H1 (cell line): ENCODE results near the gene KRT81. TPM values are rescaled to one million over a fixed set of nuclear protein-coding genes. Genes with fewer than 3 reads are reported as not detected.

Experiments
- CTCF ChIA-PET: fragments of 300-600 bp; sonication (Branson Sonifier 250); formaldehyde crosslinking; loops from one replicate; lab custom pipeline; 2021; ENCODE audit not compliant: partially characterized antibody; lab: Charles Lee
- POLR2A ChIA-PET: fragments of 300-600 bp; sonication (Branson Sonifier 250); formaldehyde crosslinking; loops from one replicate; lab custom pipeline; 2021; ENCODE audit warnings: inconsistent platforms; ENCODE audit not compliant: partially characterized antibody; lab: Charles Lee
- DNase-seq, 2 experiments: peaks; one replicate each; pipeline versions ENCODE4 v3.0.0 to v3.0.0-alpha.2; 2010 to 2022; ENCODE audit warnings: low spot score in 2 of 2, low read depth in 1 of 2, mixed read lengths in 1 of 2
- FAIRE-seq: peaks from 2 replicates; lab custom pipeline; 2011; peaks lifted over from hg19 to GRCh38; lab: Jason Lieb, UNC
- H2AFZ ChIP-seq: 2 replicates; pipeline ENCODE4 v1.8.1; 2012; ENCODE audit warnings: low read length, inconsistent platforms
- H2AK5ac ChIP-seq: 2 replicates; pipeline ENCODE4 v1.6.1; 2013; ENCODE audit warnings: low read depth, low read length
- H2BK120ac ChIP-seq: replicated peaks from 2 replicates; pipeline ENCODE3; 2013; ENCODE audit warnings: low read depth, low read length, inconsistent platforms
- H2BK12ac ChIP-seq: 2 replicates; pipeline ENCODE4 v1.6.1; 2013; ENCODE audit warnings: low read depth, low read length
- H2BK15ac ChIP-seq: 2 replicates; pipeline ENCODE4 v1.6.1; 2013; ENCODE audit warnings: low read length
- H2BK20ac ChIP-seq: 2 replicates; pipeline ENCODE4 v1.6.1; 2013; ENCODE audit warnings: low read length
- H2BK5ac ChIP-seq: 2 replicates; pipeline ENCODE4 v1.6.1; 2013; ENCODE audit warnings: low read depth, low read length
- H3K14ac ChIP-seq: 2 replicates; pipeline ENCODE4 v1.6.1; 2013; ENCODE audit warnings: inconsistent platforms; ENCODE audit not compliant: insufficient read length
- H3K18ac ChIP-seq: 2 replicates; pipeline ENCODE4 v1.6.1; 2013; ENCODE audit warnings: low read length; ENCODE audit errors: extremely low read depth
- H3K23ac ChIP-seq: 2 replicates; pipeline ENCODE4 v1.6.1; 2013; ENCODE audit warnings: inconsistent platforms; ENCODE audit not compliant: insufficient read length
- H3K23me2 ChIP-seq: 2 replicates; pipeline ENCODE4 v1.6.1; 2013; ENCODE audit warnings: low read depth, low read length
- H3K27ac ChIP-seq: 2 replicates; pipeline ENCODE4 v1.6.1; 2011; ENCODE audit warnings: low read depth, low read length, inconsistent platforms
- H3K27me3 ChIP-seq, 4 experiments: replicated peaks in 1 of 4; 1 replicate in 1 of 4; 2 replicates in 3 of 4; pipeline versions ENCODE4 v1.6.1 to v1.8.1; 2011 to 2013; ENCODE audit warnings: low read length in 3 of 4, mild to moderate bottlenecking in 3 of 4, inconsistent platforms in 2 of 4, mixed read lengths in 2 of 4, moderate library complexity in 1 of 4; ENCODE audit not compliant: control insufficient read depth in 3 of 4, insufficient read depth in 3 of 4; ENCODE audit errors: extremely low read depth in 1 of 4
- H3K36me3 ChIP-seq, 4 experiments: 2 replicates each; pipeline versions ENCODE4 v1.6.1 to v1.8.1; 2011 to 2013; ENCODE audit warnings: mild to moderate bottlenecking in 4 of 4, low read length in 3 of 4, moderate library complexity in 2 of 4, control low read depth in 1 of 4, inconsistent platforms in 1 of 4; ENCODE audit not compliant: insufficient read depth in 4 of 4, control insufficient read depth in 2 of 4
- H3K4ac ChIP-seq: replicated peaks from 2 replicates; pipeline ENCODE3; 2013; ENCODE audit warnings: low read length, low read depth, mixed read lengths, inconsistent platforms; ENCODE audit not compliant: insufficient read length
- H3K4me1 ChIP-seq, 4 experiments: replicated peaks in 1 of 4; 1 replicate in 1 of 4; 2 replicates in 3 of 4; pipeline versions ENCODE4 v1.6.1 to v1.8.1; 2011 to 2013; ENCODE audit warnings: low read length in 3 of 4, inconsistent platforms in 2 of 4, mixed read lengths in 1 of 4; ENCODE audit not compliant: insufficient read depth in 4 of 4, control insufficient read depth in 3 of 4
- H3K4me2 ChIP-seq, 2 experiments: 2 replicates each; pipeline versions ENCODE4 v1.6.1 to v1.8.1; 2011 to 2013; ENCODE audit warnings: low read depth in 2 of 2, low read length in 2 of 2, control low read depth in 1 of 2, inconsistent platforms in 1 of 2, mild to moderate bottlenecking in 1 of 2; ENCODE audit not compliant: insufficient read depth in 1 of 2
- H3K4me3 ChIP-seq, 4 experiments: fragments of 200-600, 300-600 bp in 1 of 4; sonication (generic), shearing (Covaris generic), sonication (Bioruptor Twin) in 1 of 4; 2 replicates each; pipeline versions ENCODE4 v1.5.1 to v1.8.1; 2011 to 2016; ENCODE audit warnings: low read length in 4 of 4, low read depth in 3 of 4, control low read depth in 2 of 4, inconsistent platforms in 2 of 4, mild to moderate bottlenecking in 2 of 4, mixed read lengths in 1 of 4, moderate library complexity in 1 of 4; ENCODE audit not compliant: insufficient read depth in 2 of 4; ENCODE audit errors: extremely low read depth in 1 of 4
- H3K56ac ChIP-seq: replicated peaks from 2 replicates; pipeline ENCODE3; 2013; ENCODE audit warnings: low read depth, mild to moderate bottlenecking, mixed read lengths, low read length, inconsistent platforms; ENCODE audit not compliant: insufficient read length
- H3K79me1 ChIP-seq: 2 replicates; pipeline ENCODE4 v1.6.1; 2013; ENCODE audit warnings: low read depth, low read length, control low read depth
- H3K79me2 ChIP-seq, 2 experiments: 2 replicates each; pipeline versions ENCODE4 v1.6.1 to v1.8.1; 2012 to 2013; ENCODE audit warnings: low read length in 2 of 2, mild to moderate bottlenecking in 2 of 2, inconsistent platforms in 1 of 2; ENCODE audit not compliant: insufficient read depth in 2 of 2, control insufficient read depth in 1 of 2
- H3K9ac ChIP-seq, 4 experiments: replicated peaks in 1 of 4; 1 replicate in 1 of 4; 2 replicates in 3 of 4; pipeline versions ENCODE4 v1.6.1 to v1.8.1; 2011 to 2013; ENCODE audit warnings: low read depth in 3 of 4, low read length in 3 of 4, control low read depth in 2 of 4, mild to moderate bottlenecking in 2 of 4, moderate library complexity in 2 of 4, inconsistent platforms in 1 of 4; ENCODE audit errors: extremely low read depth in 1 of 4
- H3K9me3 ChIP-seq, 2 experiments: 2 replicates each; pipeline versions ENCODE4 v1.6.1 to v1.8.1; 2012 to 2013; ENCODE audit warnings: mild to moderate bottlenecking in 2 of 2, moderate library complexity in 2 of 2, control low read depth in 1 of 2, inconsistent platforms in 1 of 2, low read depth in 1 of 2, low read length in 1 of 2, mixed read lengths in 1 of 2; ENCODE audit not compliant: insufficient read depth in 2 of 2
- H4K20me1 ChIP-seq, 2 experiments: replicated peaks in 1 of 2; 2 replicates each; pipeline versions ENCODE3 to v1.8.1; 2011 to 2013; ENCODE audit warnings: inconsistent platforms in 2 of 2, low read length in 2 of 2, mild to moderate bottlenecking in 1 of 2; ENCODE audit not compliant: insufficient read depth in 2 of 2, control insufficient read depth in 1 of 2
- H4K5ac ChIP-seq: 2 replicates; pipeline ENCODE4 v1.6.1; 2013; ENCODE audit warnings: low read length, low read depth, mixed read lengths, inconsistent platforms; ENCODE audit not compliant: insufficient read length
- H4K8ac ChIP-seq: 2 replicates; pipeline ENCODE4 v1.8.0; 2013; ENCODE audit warnings: mild to moderate bottlenecking, moderate library complexity, low read length, inconsistent platforms; ENCODE audit not compliant: insufficient read depth; ENCODE audit errors: extremely low read depth
- H4K91ac ChIP-seq: replicated peaks from 2 replicates; pipeline ENCODE3; 2013; ENCODE audit warnings: low read length, mixed read lengths, inconsistent platforms; ENCODE audit not compliant: insufficient read length
- BCL11A ChIP-seq, 2 experiments: IDR thresholded peaks; one replicate each; pipeline ENCODE4 v1.6.1; 2011; ENCODE audit warnings: low read depth in 2 of 2, low read length in 2 of 2, mild to moderate bottlenecking in 2 of 2
- CBX5 ChIP-seq: fragments of 300-800, 300-1000 bp; sonication (generic); IDR thresholded peaks from 2 replicates; pipeline ENCODE4 v1.7.1; 2016; ENCODE audit warnings: antibody characterized with exemption, low read length, low read depth
- CTBP2 ChIP-seq: IDR thresholded peaks from 2 replicates; pipeline ENCODE4 v1.7.0; 2011; ENCODE audit warnings: borderline replicate concordance, mild to moderate bottlenecking, moderate library complexity, mixed read lengths, low read length; ENCODE audit not compliant: insufficient read depth, insufficient read length
- FOSL1 ChIP-seq: IDR thresholded peaks from 2 replicates; pipeline ENCODE4 v1.6.1; 2011; ENCODE audit warnings: mild to moderate bottlenecking, low read depth, low read length, moderate library complexity; ENCODE audit not compliant: insufficient read depth
- HDAC6 ChIP-seq: IDR thresholded peaks from one replicate; pipeline ENCODE4 v1.7.1; 2012; ENCODE audit warnings: low read depth, mild to moderate bottlenecking, inconsistent platforms, low read length, moderate library complexity
- JUN ChIP-seq: IDR thresholded peaks from 2 replicates; pipeline ENCODE4 v1.6.1; 2011; ENCODE audit warnings: low read depth, mild to moderate bottlenecking, improper control_type of control experiment, low read length
- KDM4A ChIP-seq: IDR thresholded peaks from one replicate; pipeline ENCODE4 v1.7.1; 2012; ENCODE audit warnings: low read depth, mild to moderate bottlenecking, moderate library complexity, low read length, inconsistent platforms; ENCODE audit not compliant: severe bottlenecking
- RBBP5 ChIP-seq: IDR thresholded peaks from 2 replicates; pipeline ENCODE4 v1.7.1; 2012; ENCODE audit warnings: low read depth, mild to moderate bottlenecking, inconsistent platforms, low read length, moderate library complexity, borderline replicate concordance
- SIRT6 ChIP-seq: IDR thresholded peaks from one replicate; pipeline ENCODE4 v1.7.1; 2012; ENCODE audit warnings: low read length, inconsistent platforms
- TAF1 ChIP-seq: IDR thresholded peaks from 2 replicates; pipeline ENCODE4 v1.6.1; 2011; ENCODE audit warnings: mild to moderate bottlenecking, low read depth, low read length
- TEAD4 ChIP-seq: IDR thresholded peaks from 2 replicates; pipeline ENCODE4 v1.6.1; 2012; ENCODE audit warnings: low read depth, low read length, inconsistent platforms, mixed read lengths
- WGBS, 2 experiments: shearing (Covaris generic) in 1 of 2; methylation state at CpG; one replicate each; pipeline versions ENCODE4 v1.1.6 to v1.1.7; 2013 to 2015; ENCODE audit warnings: low lambda C conversion rate in 2 of 2, mixed read lengths in 2 of 2, inconsistent platforms in 1 of 2, low coverage in 1 of 2, missing lambda C conversion rate in 1 of 2; ENCODE audit not compliant: insufficient replicate concordance in 2 of 2, insufficient coverage in 1 of 2, insufficient read length in 1 of 2; ENCODE audit errors: extremely low coverage in 1 of 2, missing lambda C conversion rate in 1 of 2; 5-methylcytosine and 5-hydroxymethylcytosine counted together
- polyA plus RNA-seq, 7 experiments: library from polyadenylated mRNA; depleted of rRNA in 3 of 7; stranded (reverse) in 5 of 7; unstranded in 2 of 7; fragments of >200 nt in 5 of 7; fragments of 200-250 nt in 2 of 7; gene quantifications; 1 replicate in 5 of 7; 2 replicates in 1 of 7; 4 replicates in 1 of 7; pipeline versions ENCODE4 v1.2.1 to v1.2.3, GENCODE V29; 2011 to 2013; ENCODE audit warnings: missing spikeins in 2 of 7, mixed read lengths in 2 of 7
- total RNA-seq: library from RNA; stranded (reverse); fragmentation: NEBNext Ultra II Directional; extraction: Animal tissue kit (Norgen Biotek cat#: 25700); gene quantifications from 2 replicates; pipeline ENCODE4 v1.2.1, GENCODE V29; 2021
- TF ChIP-seq, protein P1 (sequence below), 3 experiments: IDR thresholded peaks; 1 replicate in 2 of 3; 2 replicates in 1 of 3; pipeline versions ENCODE4 v1.5.1 to v1.6.1; 2011; ENCODE audit warnings: low read length in 3 of 3, mild to moderate bottlenecking in 3 of 3, inconsistent platforms in 2 of 3, low read depth in 1 of 3, moderate library complexity in 1 of 3; ENCODE audit not compliant: insufficient read depth in 1 of 3; ENCODE audit errors: control extremely low read depth in 1 of 3

Gene KRT81
- total and polyA plus RNA-seq, 2 of the 8 experiments (the other 6 are each of a cell fraction or from before 2014, with no cell fraction given), result not detected

DNA sequence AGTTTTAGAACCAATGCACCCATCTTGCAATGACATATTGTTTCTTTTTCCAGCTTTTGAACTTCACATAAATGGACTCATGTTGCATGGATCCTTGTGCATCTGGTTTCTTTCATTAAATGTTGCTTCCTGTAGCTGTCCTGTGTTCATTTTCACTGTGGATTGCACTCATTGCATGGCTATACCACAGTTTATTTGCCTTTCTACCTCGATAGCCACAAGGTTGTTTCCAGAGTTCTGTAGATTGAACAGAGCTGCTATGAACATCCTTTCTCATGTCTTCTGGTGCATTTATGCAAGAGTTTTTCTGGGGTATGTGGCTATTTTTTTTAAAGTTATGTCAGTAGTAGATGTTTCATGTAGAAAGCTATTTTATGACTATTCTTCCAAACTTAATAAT lies 3.5 kb upstream of the KRT81 start:
- H3K79me2 ChIP-seq, result no peaks in the 10 kb centered on the region
- H4K5ac ChIP-seq, result no peak overlapping the region
- no peak overlapping the region for H2BK5ac ChIP-seq
- H2AK5ac ChIP-seq, result no peak overlapping the region
- H3K79me1 ChIP-seq, result no peaks in the 10 kb centered on the region
- H3K4me2 ChIP-seq, result no peak overlapping the region
- H3K18ac ChIP-seq, result no peak overlapping the region
- ChIA-PET CTCF (interaction anchor here (0.7 to 4.9 kb wide), 10 partner anchors 8 to 138 kb away, joined by 3 to 36 read pairs (median 6); no protein-coding TSS in a partner anchor), POLR2A (no interaction called here)
- H3K4ac ChIP-seq, result no peak overlapping the region
- H4K20me1 ChIP-seq, result no peaks in the 10 kb centered on the region
- H4K8ac ChIP-seq, result no peak overlapping the region
- WGBS, 2 experiments, result 75% methylated on average over 1 of the region's 1 CpG; no CpG with 5 or more reads in 1 of the 2 experiments
- H2BK15ac ChIP-seq, result no peak overlapping the region
- H2BK120ac ChIP-seq, result no peak overlapping the region
- H3K36me3 ChIP-seq, result no peaks in the 10 kb centered on the region
- no peaks in the 10 kb centered on the region; a peak in 1 of 7 replicates for H3K27me3 ChIP-seq
- no peak overlapping the region for H3K27ac ChIP-seq
- H4K91ac ChIP-seq, result no peak overlapping the region
- no peak overlapping the region for H2BK12ac ChIP-seq
- DNase-seq (no peak), FAIRE-seq (no peak)
- H2BK20ac ChIP-seq, result no peak overlapping the region
- H3K23me2 ChIP-seq, result no peaks in the 10 kb centered on the region
- no peak overlapping the region for H3K14ac ChIP-seq
- no peak overlapping the region for H3K4me3 ChIP-seq
- H3K4me1 ChIP-seq, result 0 out of 7 replicates have a peak, but pooled peaks cover 0 to 2% (median 0%) of the 10 kb centered on the region in 4 experiments
- no peak overlapping the region for H3K56ac ChIP-seq
- H3K9ac ChIP-seq, result no peak overlapping the region
- no peak overlapping the region for H2AFZ ChIP-seq
- H3K23ac ChIP-seq, result no peak overlapping the region
- no peaks in the 10 kb centered on the region for H3K9me3 ChIP-seq
- TF ChIP-seq JUN, result no peak
- TF ChIP-seq FOSL1, result no peak
- TF ChIP-seq CTBP2, result no peak
- TF ChIP-seq, protein P1, sequence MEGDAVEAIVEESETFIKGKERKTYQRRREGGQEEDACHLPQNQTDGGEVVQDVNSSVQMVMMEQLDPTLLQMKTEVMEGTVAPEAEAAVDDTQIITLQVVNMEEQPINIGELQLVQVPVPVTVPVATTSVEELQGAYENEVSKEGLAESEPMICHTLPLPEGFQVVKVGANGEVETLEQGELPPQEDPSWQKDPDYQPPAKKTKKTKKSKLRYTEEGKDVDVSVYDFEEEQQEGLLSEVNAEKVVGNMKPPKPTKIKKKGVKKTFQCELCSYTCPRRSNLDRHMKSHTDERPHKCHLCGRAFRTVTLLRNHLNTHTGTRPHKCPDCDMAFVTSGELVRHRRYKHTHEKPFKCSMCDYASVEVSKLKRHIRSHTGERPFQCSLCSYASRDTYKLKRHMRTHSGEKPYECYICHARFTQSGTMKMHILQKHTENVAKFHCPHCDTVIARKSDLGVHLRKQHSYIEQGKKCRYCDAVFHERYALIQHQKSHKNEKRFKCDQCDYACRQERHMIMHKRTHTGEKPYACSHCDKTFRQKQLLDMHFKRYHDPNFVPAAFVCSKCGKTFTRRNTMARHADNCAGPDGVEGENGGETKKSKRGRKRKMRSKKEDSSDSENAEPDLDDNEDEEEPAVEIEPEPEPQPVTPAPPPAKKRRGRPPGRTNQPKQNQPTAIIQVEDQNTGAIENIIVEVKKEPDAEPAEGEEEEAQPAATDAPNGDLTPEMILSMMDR (IDR thresholded peaks at IDR 0.05; ENCODE audit: control extremely low read depth in 1 of 3, insufficient read depth in 1 of 3, low read depth in 1 of 3, low read length in 3 of 3), result no peak
- no peak for TF ChIP-seq KDM4A
- TF ChIP-seq CBX5, result no peak
- no peak for TF ChIP-seq TEAD4
- no peak for TF ChIP-seq HDAC6
- no peak for TF ChIP-seq SIRT6
- no peak for TF ChIP-seq BCL11A (IDR thresholded peaks at IDR 0.05; ENCODE audit: low read depth in 2 of 2, low read length in 2 of 2)
- TF ChIP-seq RBBP5, result no peak
- TF ChIP-seq TAF1, result no peak
